ENCODE measurements around the gene GGT7.
A peak's percentile ranks its signal among the peaks of the same experiment; 100 is the strongest.

GGT7 gene

GRCh38 chr20:34829191-34829590, 43.5 kb downstream of the GGT7 start:
- TF ChIP-seq EZH2 (optimal IDR thresholded peaks at IDR 0.05; ENCODE audit: low read depth, low read length) (no peak), EZH2phosphoT487 (IDR thresholded peaks at IDR 0.05; ENCODE audit: low read length) (no peak)
- TF ChIP-seq, protein P1, sequence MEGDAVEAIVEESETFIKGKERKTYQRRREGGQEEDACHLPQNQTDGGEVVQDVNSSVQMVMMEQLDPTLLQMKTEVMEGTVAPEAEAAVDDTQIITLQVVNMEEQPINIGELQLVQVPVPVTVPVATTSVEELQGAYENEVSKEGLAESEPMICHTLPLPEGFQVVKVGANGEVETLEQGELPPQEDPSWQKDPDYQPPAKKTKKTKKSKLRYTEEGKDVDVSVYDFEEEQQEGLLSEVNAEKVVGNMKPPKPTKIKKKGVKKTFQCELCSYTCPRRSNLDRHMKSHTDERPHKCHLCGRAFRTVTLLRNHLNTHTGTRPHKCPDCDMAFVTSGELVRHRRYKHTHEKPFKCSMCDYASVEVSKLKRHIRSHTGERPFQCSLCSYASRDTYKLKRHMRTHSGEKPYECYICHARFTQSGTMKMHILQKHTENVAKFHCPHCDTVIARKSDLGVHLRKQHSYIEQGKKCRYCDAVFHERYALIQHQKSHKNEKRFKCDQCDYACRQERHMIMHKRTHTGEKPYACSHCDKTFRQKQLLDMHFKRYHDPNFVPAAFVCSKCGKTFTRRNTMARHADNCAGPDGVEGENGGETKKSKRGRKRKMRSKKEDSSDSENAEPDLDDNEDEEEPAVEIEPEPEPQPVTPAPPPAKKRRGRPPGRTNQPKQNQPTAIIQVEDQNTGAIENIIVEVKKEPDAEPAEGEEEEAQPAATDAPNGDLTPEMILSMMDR (IDR thresholded peaks at IDR 0.05; ENCODE audit: low read length) = no peak

DNA sequence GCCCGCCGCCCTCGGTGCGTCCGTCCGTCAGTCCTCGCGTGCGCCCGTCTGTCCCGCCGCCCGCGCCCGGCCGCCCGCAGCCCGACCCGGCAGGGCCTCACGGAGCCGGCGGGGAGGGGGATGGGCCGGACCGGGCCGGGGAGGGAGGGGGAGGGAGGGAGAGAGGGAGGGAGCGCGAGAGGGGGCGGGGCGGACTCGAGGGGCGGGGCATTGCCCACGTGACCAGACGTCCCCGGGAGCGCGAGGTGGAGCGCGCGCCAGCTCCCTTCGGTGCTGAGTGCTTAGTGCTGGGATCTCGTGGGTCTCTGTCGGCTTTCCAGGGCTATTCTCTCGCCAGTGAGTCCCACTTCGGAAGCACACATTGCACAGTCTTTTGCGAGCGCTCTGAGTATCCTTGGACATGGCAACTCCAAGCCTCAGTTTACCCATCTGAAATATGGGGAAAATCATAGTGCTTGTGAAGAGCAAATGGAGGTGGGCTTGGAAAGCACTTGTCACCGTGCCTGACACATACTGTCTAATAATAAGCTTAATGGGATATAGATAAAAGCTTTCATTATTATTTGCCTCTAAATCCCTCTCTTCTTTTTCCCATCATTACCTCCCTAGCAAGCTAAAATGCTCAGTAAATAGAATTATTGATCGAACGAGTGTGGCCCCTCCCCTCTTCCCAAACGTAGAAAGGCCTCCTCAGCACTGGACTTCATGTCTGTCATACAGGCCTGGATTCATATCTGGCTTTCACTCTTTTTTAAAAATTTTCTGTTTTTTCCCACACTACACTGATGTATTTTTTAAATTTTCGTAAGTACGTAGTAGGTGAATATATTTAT, 46.9 kb downstream of the GGT7 start, which contains the start of gene NCOA6:
NCOA6 (minus strand) TSS at position 122 of the 833 bp plus-strand sequence. CDS start 43,296 bp downstream, outside the sequence.
- Histone ChIP-seq H3K79me2 (ENCODE audit: low read length) (peaks cover 43% of the 10 kb centered on the region), H3K4me1 (ENCODE audit: low read length) (no peaks in the 10 kb centered on the region), H3K9me2 (replicated peaks; ENCODE audit: insufficient read depth, low read length) (no peaks in the 10 kb centered on the region), H3K9ac (ENCODE audit: low read length) (peak within 1 kb of the TSS; percentile 85), H3K27ac (ENCODE audit: low read length) (peak within 1 kb of the TSS; percentile 64; the same call in 1 of the 2 replicates), H3K9me3 (replicated peaks; ENCODE audit: insufficient read depth, low read length) (no peaks in the 10 kb centered on the region), H3F3A (ENCODE audit: insufficient read depth, low read length) (peaks cover 6% of the 10 kb centered on the region; the same call in 1 of the 2 replicates), H3K27me3 (replicated peaks; ENCODE audit: insufficient read depth, low read length) (no peaks in the 10 kb centered on the region), H2AFZ (ENCODE audit: low read length) (peak within 1 kb of the TSS; percentile 93), H3K4me3 (ENCODE audit: low read length) (peak within 1 kb of the TSS; percentile 97), H4K20me1 (ENCODE audit: insufficient read depth, low read length) (peaks cover 12% of the 10 kb centered on the region), H3K4me2 (ENCODE audit: low read depth, low read length) (peak within 1 kb of the TSS; percentile 84), H3K36me3 (replicated peaks; ENCODE audit: insufficient read depth, low read length) (no peaks in the 10 kb centered on the region)
- peak; percentile 79 for DNase-seq
- no peak for TF ChIP-seq EZH2phosphoT487 (IDR thresholded peaks at IDR 0.05; ENCODE audit: low read length)
- TF ChIP-seq, protein P1 (IDR thresholded peaks at IDR 0.05; ENCODE audit: low read length) = no peak
- TF ChIP-seq EZH2 (optimal IDR thresholded peaks at IDR 0.05; ENCODE audit: low read depth, low read length) = no peak

More at GRCh38 chr20:34829191-34829590, 43.5 kb downstream of the GGT7 start:
- H3K27me3 ChIP-seq (replicated peaks; ENCODE audit: insufficient read depth, low read length) = no peaks in the 10 kb centered on the region
- H3K36me3 ChIP-seq (replicated peaks; ENCODE audit: insufficient read depth, low read length) = no peaks in the 10 kb centered on the region
- no peak overlapping the region for H3K27ac ChIP-seq (ENCODE audit: low read length)
- H3K79me2 ChIP-seq (ENCODE audit: low read length) = peaks cover 9% of the 10 kb centered on the region
- H4K20me1 ChIP-seq (ENCODE audit: insufficient read depth, low read length) = no peaks in the 10 kb centered on the region
- H3K9ac ChIP-seq (ENCODE audit: low read length) = no peak overlapping the region
- no peaks in the 10 kb centered on the region for H3K4me1 ChIP-seq (ENCODE audit: low read length)
- no peaks in the 10 kb centered on the region for H3K9me2 ChIP-seq (replicated peaks; ENCODE audit: insufficient read depth, low read length)
- DNase-seq = no peak
- no peak overlapping the region for H3K4me3 ChIP-seq (ENCODE audit: low read length)
- no peak overlapping the region for H2AFZ ChIP-seq (ENCODE audit: low read length)
- no peaks in the 10 kb centered on the region for H3K9me3 ChIP-seq (replicated peaks; ENCODE audit: insufficient read depth, low read length)
- H3F3A ChIP-seq (ENCODE audit: insufficient read depth, low read length) = peaks cover 6% of the 10 kb centered on the region; the same call in 1 of the 2 replicates
- H3K4me2 ChIP-seq (ENCODE audit: low read depth, low read length) = no peak overlapping the region

DNA sequence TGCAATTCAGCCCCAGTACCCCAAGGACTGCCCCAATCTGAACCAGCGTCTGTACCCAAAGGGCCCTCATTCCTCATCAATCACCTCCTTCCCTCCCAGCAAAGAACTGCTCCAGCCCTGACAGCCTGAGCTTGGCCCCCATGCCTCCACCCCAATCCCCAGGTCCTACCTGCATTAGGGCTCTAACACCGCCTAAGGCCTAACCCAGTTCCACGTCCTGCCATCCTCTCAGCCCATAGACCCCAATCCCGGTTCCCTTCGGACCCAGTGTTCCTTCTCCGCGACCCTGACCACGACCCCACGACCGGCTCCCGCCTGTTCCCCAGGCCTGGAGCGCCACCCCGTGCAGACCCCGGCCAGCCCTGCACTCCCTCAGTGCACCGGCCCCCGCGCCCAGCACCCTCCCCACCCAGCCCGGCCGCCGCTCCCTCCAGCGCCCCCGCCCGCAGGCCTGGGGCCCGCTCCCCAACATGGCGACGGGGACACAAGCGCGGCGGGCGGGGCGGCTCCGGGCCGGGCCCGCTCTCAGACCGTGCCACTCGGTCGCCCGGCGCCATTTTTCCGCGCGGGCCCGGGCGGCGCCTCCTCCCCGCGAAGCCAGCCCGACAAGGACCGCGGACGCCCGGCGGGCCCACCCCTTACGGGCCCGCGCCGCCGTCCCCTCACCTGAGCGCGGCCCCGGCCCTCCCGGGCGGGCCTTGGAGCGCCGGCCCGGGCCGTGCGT, 47.7 kb downstream of the GGT7 start:
- no peaks in the 10 kb centered on the region for H3K9me3 ChIP-seq (replicated peaks; ENCODE audit: insufficient read depth, low read length)
- peak overlapping the region; percentile 85 for H3K9ac ChIP-seq (ENCODE audit: low read length)
- peaks cover 6% of the 10 kb centered on the region; the same call in 1 of the 2 replicates for H3F3A ChIP-seq (ENCODE audit: insufficient read depth, low read length)
- H4K20me1 ChIP-seq (ENCODE audit: insufficient read depth, low read length) = peaks cover 12% of the 10 kb centered on the region
- H3K27me3 ChIP-seq (replicated peaks; ENCODE audit: insufficient read depth, low read length) = no peaks in the 10 kb centered on the region
- H3K4me2 ChIP-seq (ENCODE audit: low read depth, low read length) = peak overlapping the region; percentile 65
- TF ChIP-seq EZH2 (optimal IDR thresholded peaks at IDR 0.05; ENCODE audit: low read depth, low read length) = no peak
- TF ChIP-seq EZH2phosphoT487 (IDR thresholded peaks at IDR 0.05; ENCODE audit: low read length) = no peak
- TF ChIP-seq, protein P1 (IDR thresholded peaks at IDR 0.05; ENCODE audit: low read length) = no peak
- H3K36me3 ChIP-seq (replicated peaks; ENCODE audit: insufficient read depth, low read length) = no peaks in the 10 kb centered on the region
- H2AFZ ChIP-seq (ENCODE audit: low read length) = peak overlapping the region; percentile 82
- peak; percentile 61 for DNase-seq
- H3K9me2 ChIP-seq (replicated peaks; ENCODE audit: insufficient read depth, low read length) = no peaks in the 10 kb centered on the region
- H3K27ac ChIP-seq (ENCODE audit: low read length) = peak overlapping the region; percentile 64; the same call in 1 of the 2 replicates
- H3K79me2 ChIP-seq (ENCODE audit: low read length) = peaks cover 51% of the 10 kb centered on the region
- H3K4me3 ChIP-seq (ENCODE audit: low read length) = peak overlapping the region; percentile 97
- H3K4me1 ChIP-seq (ENCODE audit: low read length) = no peaks in the 10 kb centered on the region
